B cell (primary cell): ENCODE results near the gene MED27. TPM values are rescaled to one million over a fixed set of nuclear protein-coding genes. Genes with fewer than 3 reads are reported as not detected.

Experiments
- ATAC-seq: fragments of 200-7000 bp; cut with Tn5 transposase; one replicate; pipeline ENCODE4 v1.10.0; 2021; ENCODE audit warnings: low read depth, mild to moderate bottlenecking, moderate number of reproducible peaks, moderate library complexity
- CTCF ChIA-PET: fragments of 350-600 bp; sonication (Branson Sonifier 250); formaldehyde crosslinking; loops from one replicate; lab custom pipeline; 2021; ENCODE audit warnings: antibody characterized with exemption, inconsistent platforms; lab: Charles Lee
- POLR2A ChIA-PET: fragments of 350-600 bp; sonication (Branson Sonifier 250); formaldehyde crosslinking; loops from one replicate; lab custom pipeline; 2021; ENCODE audit warnings: antibody characterized with exemption; lab: Charles Lee
- DNase-seq: peaks from one replicate; pipeline ENCODE4 v3.0.0; 2013
- H2AFZ ChIP-seq: 2 replicates; pipeline ENCODE4 v1.6.1; 2012; ENCODE audit warnings: mild to moderate bottlenecking, low read depth, low read length; ENCODE audit not compliant: insufficient read depth, poor library complexity, severe bottlenecking
- H3K27ac ChIP-seq, 2 donors: 1 replicate in 1 of 2; 2 replicates in 1 of 2; pipeline ENCODE4 v1.5.1; 2012 to 2013; ENCODE audit warnings: low read length in 2 of 2, mild to moderate bottlenecking in 2 of 2, moderate library complexity in 1 of 2
- H3K27me3 ChIP-seq, 4 experiments: fragments of 200-600 bp in 1 of 4; sonication (generic) in 1 of 4; replicated peaks in 1 of 4; 1 replicate in 2 of 4; 2 replicates in 2 of 4; pipeline versions ENCODE4 v1.6.1 to v1.7.0; 2013 to 2016; ENCODE audit warnings: low read length in 3 of 4, mild to moderate bottlenecking in 2 of 4, mixed read lengths in 1 of 4, moderate library complexity in 1 of 4; ENCODE audit not compliant: insufficient read depth in 4 of 4, control insufficient read depth in 3 of 4; ENCODE audit errors: control extremely low read depth in 1 of 4
- H3K36me3 ChIP-seq, 2 experiments: replicated peaks in 1 of 2; 1 replicate in 1 of 2; 2 replicates in 1 of 2; pipeline versions ENCODE4 v1.6.1 to v1.7.1; 2013; ENCODE audit warnings: low read length in 1 of 2; ENCODE audit not compliant: insufficient read depth in 2 of 2, control insufficient read depth in 1 of 2; ENCODE audit errors: control extremely low read depth in 1 of 2, extremely low read depth in 1 of 2
- H3K4me1 ChIP-seq, 2 donors: fragments of 200-600 bp in 1 of 2; sonication (generic) in 1 of 2; 1 replicate in 1 of 2; 2 replicates in 1 of 2; pipeline versions ENCODE4 v1.5.1 to v1.6.1; 2013 to 2017; ENCODE audit warnings: low read length in 2 of 2; ENCODE audit not compliant: control insufficient read depth in 2 of 2, insufficient read depth in 2 of 2
- H3K4me2 ChIP-seq: replicated peaks from 2 replicates; pipeline ENCODE3; 2012; ENCODE audit warnings: mild to moderate bottlenecking, low read depth, low read length; ENCODE audit not compliant: poor library complexity, severe bottlenecking
- H3K4me3 ChIP-seq, 5 experiments: fragments of 200-600 bp in 1 of 5; sonication (generic) in 1 of 5; 1 replicate in 3 of 5; 2 replicates in 2 of 5; pipeline versions ENCODE4 v1.5.1 to v1.7.0; 2011 to 2016; ENCODE audit warnings: low read length in 4 of 5, mild to moderate bottlenecking in 4 of 5, low read depth in 2 of 5, control low read depth in 1 of 5, moderate library complexity in 1 of 5; ENCODE audit not compliant: insufficient read depth in 1 of 5; ENCODE audit errors: control extremely low read depth in 1 of 5, extremely low read depth in 1 of 5
- H3K79me2 ChIP-seq: fragments of 200-600 bp; sonication (generic); one replicate; pipeline ENCODE4 v1.6.0; 2016; ENCODE audit warnings: low read length; ENCODE audit not compliant: control insufficient read depth, insufficient read depth
- H3K9ac ChIP-seq: fragments of 200-600 bp; sonication (generic); 2 replicates; pipeline ENCODE4 v1.6.1; 2017; ENCODE audit warnings: mild to moderate bottlenecking, low read length, moderate library complexity
- H3K9me3 ChIP-seq, 3 donors: one replicate each; pipeline versions ENCODE4 v1.6.1 to v1.7.1; 2013; ENCODE audit warnings: low read length in 2 of 3; ENCODE audit not compliant: control insufficient read depth in 2 of 3, insufficient read depth in 1 of 3; ENCODE audit errors: control extremely low read depth in 1 of 3
- H4K20me1 ChIP-seq: 2 replicates; pipeline ENCODE4 v1.6.0; 2012; ENCODE audit warnings: mild to moderate bottlenecking, low read length; ENCODE audit not compliant: insufficient read depth, control insufficient read depth, poor library complexity, severe bottlenecking
- H3K27ac Mint-ChIP-seq: one replicate; pipeline ENCODE4 v1.8.0; 2021; ENCODE audit warnings: mixed read lengths
- H3K27me3 Mint-ChIP-seq: one replicate; pipeline ENCODE4 v1.8.0; 2021; ENCODE audit warnings: mixed read lengths
- H3K4me1 Mint-ChIP-seq: one replicate; pipeline ENCODE4 v1.8.0; 2021; ENCODE audit warnings: mixed read lengths
- H3K4me3 Mint-ChIP-seq: one replicate; pipeline ENCODE4 v1.8.0; 2021; ENCODE audit warnings: mixed read lengths
- H3K9me3 Mint-ChIP-seq: one replicate; pipeline ENCODE4 v1.8.0; 2022; ENCODE audit warnings: mixed read lengths; ENCODE audit not compliant: insufficient read depth
- CTCF ChIP-seq: fragments of 200-600 bp; IDR thresholded peaks from one replicate; pipeline ENCODE4 v1.8.0; 2022; ENCODE audit warnings: antibody characterized with exemption, mild to moderate bottlenecking
- EZH2 ChIP-seq: IDR thresholded peaks from 2 replicates; pipeline ENCODE4 v1.6.1; 2012; ENCODE audit warnings: borderline replicate concordance, low read depth, mild to moderate bottlenecking, moderate library complexity, low read length; ENCODE audit not compliant: insufficient read depth, poor library complexity, severe bottlenecking
- WGBS: methylation state at CpG from one replicate; pipeline ENCODE4 v1.1.5; 2013; ENCODE audit warnings: missing lambda C conversion rate; ENCODE audit not compliant: insufficient coverage; 5-methylcytosine and 5-hydroxymethylcytosine counted together
- intact Hi-C: fragments of 100-400 bp; cut with micrococcal nuclease; formaldehyde crosslinking; loops from one replicate; pipeline ENCODE4 v1.10.0; 2022
- polyA plus RNA-seq: library from polyadenylated mRNA; depleted of rRNA; stranded (reverse); fragments of >200 nt; gene quantifications from 2 replicates; pipeline ENCODE4 v1.2.3, GENCODE V29; 2012
- total RNA-seq, 2 donors: library from RNA; stranded (reverse); fragments of 120-200 nt in 1 of 2; gene quantifications; 1 replicate in 1 of 2; 2 replicates in 1 of 2; pipeline versions ENCODE4 v1.2.3 to v1.2.4, GENCODE V29; 2013 to 2022

Gene MED27
- total and polyA plus RNA-seq, 2 donors (not counting 1 experiment from before 2014, with no cell fraction given) = 17.4 to 17.7 TPM

DNA sequence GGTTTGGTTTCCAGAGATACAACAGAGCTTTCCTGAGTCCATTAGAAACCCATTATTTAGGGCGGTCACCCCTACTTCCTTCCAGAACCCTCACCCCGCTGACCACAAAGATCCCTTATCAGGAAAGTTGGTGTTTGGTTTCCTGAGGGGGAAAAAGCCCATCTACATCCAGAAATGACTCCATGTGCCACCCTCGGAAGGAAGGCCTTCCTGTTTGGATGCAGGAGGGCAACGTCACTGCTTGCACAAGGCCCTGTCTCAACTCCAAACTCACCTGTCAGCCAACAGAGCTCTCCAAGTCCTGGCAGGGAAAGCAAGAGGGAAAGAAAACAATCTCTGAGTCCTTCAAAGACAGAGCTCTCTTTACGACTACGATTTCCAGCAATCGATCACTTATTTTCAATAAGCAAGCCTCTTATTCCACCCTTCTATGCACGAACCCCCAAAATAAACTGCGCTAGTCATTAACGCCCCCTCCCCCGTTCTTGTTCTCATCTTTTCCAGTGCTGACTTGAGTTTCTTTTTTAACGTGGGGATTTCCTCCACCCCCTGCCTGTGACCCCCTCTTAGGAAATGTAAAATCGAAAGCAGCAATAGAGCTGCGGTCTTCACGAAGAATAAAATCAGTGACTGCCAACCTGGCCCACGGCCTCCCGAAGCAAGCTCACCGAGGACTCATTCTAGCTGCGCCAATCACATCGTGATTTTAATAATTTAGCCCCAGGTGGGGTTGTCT lies 46.4 kb upstream of the MED27 start:
- no peaks in the 10 kb centered on the region for H4K20me1 ChIP-seq
- no peak for ATAC-seq
- no peak overlapping the region for H3K27ac ChIP-seq
- peaks cover 5% of the 10 kb centered on the region for H3K4me1 Mint-ChIP-seq
- no peak for DNase-seq
- H3K27me3 Mint-ChIP-seq = peaks cover 77% of the 10 kb centered on the region
- no peak for TF ChIP-seq CTCF
- TF ChIP-seq EZH2 = no peak
- ChIA-PET CTCF (interaction anchor here (1.5 kb wide), 1 partner anchor 44 kb away, joined by 3 read pairs; no protein-coding TSS in a partner anchor), POLR2A (interaction anchor here (0.6 kb wide), 1 partner anchor 585 kb away, joined by 5 read pairs; no protein-coding TSS in a partner anchor)
- H3K4me2 ChIP-seq = no peak overlapping the region
- no peak overlapping the region for H3K9ac ChIP-seq
- H3K4me3 Mint-ChIP-seq = peak overlapping the region; percentile 11
- WGBS = 47% methylated on average over 13 of the region's 20 CpGs
- H3K27me3 ChIP-seq = peaks cover 0 to 47% (median 14%) of the 10 kb centered on the region in 4 experiments
- H3K4me1 ChIP-seq = peaks cover 0 to 3% of the 10 kb centered on the region in 2 donors
- intact Hi-C loops = no loop called here
- H3K36me3 ChIP-seq = no peaks in the 10 kb centered on the region
- no peak overlapping the region for H3K27ac Mint-ChIP-seq
- no peaks in the 10 kb centered on the region for H3K79me2 ChIP-seq
- no peaks in the 10 kb centered on the region for H3K9me3 Mint-ChIP-seq
- H2AFZ ChIP-seq = no peak overlapping the region
- no peak overlapping the region for H3K4me3 ChIP-seq
- peaks cover 0 to 2% (median 0%) of the 10 kb centered on the region in 3 donors for H3K9me3 ChIP-seq

GRCh38 chr9:132125361-132125760 lies 45.7 kb upstream of the MED27 start:
- H3K36me3 ChIP-seq = no peaks in the 10 kb centered on the region
- ATAC-seq = no peak
- no peak overlapping the region for H3K27ac Mint-ChIP-seq
- ChIA-PET POLR2A (no interaction called here), CTCF (interaction anchor here (1.5 kb wide), 1 partner anchor 45 kb away, joined by 3 read pairs; no protein-coding TSS in a partner anchor)
- H4K20me1 ChIP-seq = no peaks in the 10 kb centered on the region
- no peak overlapping the region for H3K27ac ChIP-seq
- no peaks in the 10 kb centered on the region for H3K79me2 ChIP-seq
- H3K9me3 ChIP-seq = peaks cover 0 to 2% (median 0%) of the 10 kb centered on the region in 3 donors
- no peak overlapping the region for H3K4me3 Mint-ChIP-seq
- H3K4me1 ChIP-seq = peaks cover 0 to 3% of the 10 kb centered on the region in 2 donors
- no peak for TF ChIP-seq EZH2
- DNase-seq = no peak
- peaks cover 0 to 44% (median 12%) of the 10 kb centered on the region in 4 experiments for H3K27me3 ChIP-seq
- H3K9ac ChIP-seq = no peak overlapping the region
- H3K27me3 Mint-ChIP-seq = peaks cover 76% of the 10 kb centered on the region
- no peaks in the 10 kb centered on the region for H3K9me3 Mint-ChIP-seq
- intact Hi-C loops = no loop called here
- WGBS = 39% methylated on average over 6 of the region's 7 CpGs
- no peak overlapping the region for H3K4me3 ChIP-seq
- no peak overlapping the region for H2AFZ ChIP-seq
- H3K4me1 Mint-ChIP-seq = peaks cover 5% of the 10 kb centered on the region
- no peak overlapping the region for H3K4me2 ChIP-seq
